H9 (cell line): ENCODE measurements around the gene DUS2. TPM values are rescaled to one million over a fixed set of nuclear protein-coding genes. Genes with fewer than 3 reads are reported as not detected.
A peak's percentile ranks its signal among the peaks of the same experiment; 100 is the strongest.
"Not testable (repeated sequence)": the region's sequence is repeated elsewhere in the genome, so short reads cannot be mapped to it uniquely, and the experiment has no call there.

Experiments used
- DNase-seq: peaks from one replicate; pipeline ENCODE4 v3.0.0-alpha.2; 2017
- H2AFZ ChIP-seq: one replicate; pipeline ENCODE4 v1.6.1; 2013; ENCODE audit warnings: mild to moderate bottlenecking, low read length, control low read depth, moderate library complexity
- H2AK5ac ChIP-seq: 2 replicates; pipeline ENCODE4 v1.6.1; 2013; ENCODE audit warnings: low read length, control low read depth, mixed read lengths; ENCODE audit not compliant: insufficient read length
- H2BK120ac ChIP-seq: one replicate; pipeline ENCODE4 v1.6.1; 2013; ENCODE audit warnings: low read depth, mild to moderate bottlenecking, low read length, control low read depth, inconsistent platforms; ENCODE audit not compliant: poor library complexity, severe bottlenecking
- H2BK12ac ChIP-seq: 2 replicates; pipeline ENCODE4 v1.6.1; 2013; ENCODE audit warnings: low read length, control low read depth, mixed read lengths, low read depth; ENCODE audit not compliant: insufficient read length
- H2BK15ac ChIP-seq: 2 replicates; pipeline ENCODE4 v1.6.1; 2013; ENCODE audit warnings: low read depth, low read length, control low read depth
- H2BK20ac ChIP-seq: one replicate; pipeline ENCODE4 v1.6.1; 2013; ENCODE audit warnings: low read depth, mild to moderate bottlenecking, low read length, control low read depth, inconsistent platforms; ENCODE audit not compliant: poor library complexity, severe bottlenecking
- H2BK5ac ChIP-seq: 2 replicates; pipeline ENCODE4 v1.6.1; 2013; ENCODE audit warnings: low read length, control low read depth, mixed read lengths; ENCODE audit not compliant: insufficient read length
- H3K14ac ChIP-seq: 2 replicates; pipeline ENCODE4 v1.6.1; 2013; ENCODE audit warnings: low read length, control low read depth; ENCODE audit not compliant: insufficient read depth
- H3K18ac ChIP-seq: 2 replicates; pipeline ENCODE4 v1.6.1; 2013; ENCODE audit warnings: low read depth, mild to moderate bottlenecking, mixed read lengths, low read length, control low read depth; ENCODE audit not compliant: insufficient read length
- H3K23ac ChIP-seq: 2 replicates; pipeline ENCODE4 v1.6.1; 2013; ENCODE audit warnings: low read length, control low read depth, mixed read lengths, low read depth; ENCODE audit not compliant: insufficient read length
- H3K23me2 ChIP-seq: 2 replicates; pipeline ENCODE4 v1.6.1; 2013; ENCODE audit warnings: low read depth, mild to moderate bottlenecking, mixed read lengths, low read length, control low read depth; ENCODE audit not compliant: insufficient read length, poor library complexity, severe bottlenecking
- H3K27ac ChIP-seq: 2 replicates; pipeline ENCODE4 v1.5.1; 2013; ENCODE audit warnings: low read length, control low read depth, mixed read lengths, low read depth; ENCODE audit not compliant: insufficient read length
- H3K27me3 ChIP-seq: 2 replicates; pipeline ENCODE4 v1.6.1; 2013; ENCODE audit warnings: low read length, control low read depth, inconsistent platforms; ENCODE audit not compliant: insufficient read depth
- H3K4ac ChIP-seq: 2 replicates; pipeline ENCODE4 v1.6.1; 2013; ENCODE audit warnings: low read depth, mild to moderate bottlenecking, control low read depth, inconsistent platforms, low read length, moderate library complexity
- H3K4me1 ChIP-seq: 2 replicates; pipeline ENCODE4 v1.6.1; 2013; ENCODE audit warnings: low read length, control low read depth, inconsistent platforms; ENCODE audit not compliant: insufficient read depth
- H3K4me2 ChIP-seq: 2 replicates; pipeline ENCODE4 v1.6.1; 2013; ENCODE audit warnings: low read length, control low read depth, mixed read lengths; ENCODE audit not compliant: insufficient read length, insufficient read depth
- H3K56ac ChIP-seq: 2 replicates; pipeline ENCODE4 v1.6.1; 2013; ENCODE audit warnings: low read depth, mild to moderate bottlenecking, mixed read lengths, low read length, control low read depth; ENCODE audit not compliant: insufficient read length
- H3K79me1 ChIP-seq: 2 replicates; pipeline ENCODE4 v1.6.1; 2013; ENCODE audit warnings: low read depth, mild to moderate bottlenecking, moderate library complexity, low read length, control low read depth, inconsistent platforms; ENCODE audit not compliant: insufficient read depth, poor library complexity, severe bottlenecking
- H3K79me2 ChIP-seq: 2 replicates; pipeline ENCODE4 v1.6.1; 2013; ENCODE audit warnings: low read length, control low read depth, inconsistent platforms; ENCODE audit not compliant: insufficient read depth
- H3K9ac ChIP-seq: 2 replicates; pipeline ENCODE4 v1.6.1; 2013; ENCODE audit warnings: low read length, control low read depth, mixed read lengths; ENCODE audit not compliant: insufficient read length; ENCODE audit errors: extremely low read depth
- H3K9me3 ChIP-seq: one replicate; pipeline ENCODE4 v1.6.1; 2013; ENCODE audit warnings: low read depth, low read length, inconsistent platforms; ENCODE audit not compliant: control insufficient read depth
- H3T11ph ChIP-seq: one replicate; pipeline ENCODE4 v1.6.1; 2013; ENCODE audit warnings: mild to moderate bottlenecking, low read length, control low read depth, inconsistent platforms
- H4K20me1 ChIP-seq: one replicate; pipeline ENCODE4 v1.6.1; 2013; ENCODE audit not compliant: control insufficient read depth, insufficient read length, insufficient read depth
- H4K5ac ChIP-seq: 2 replicates; pipeline ENCODE4 v1.6.1; 2013; ENCODE audit warnings: low read depth, mild to moderate bottlenecking, mixed read lengths, low read length, control low read depth; ENCODE audit not compliant: insufficient read length
- H4K8ac ChIP-seq: replicated peaks from 2 replicates; pipeline ENCODE4 v1.6.1; 2013; ENCODE audit warnings: low read length, control low read depth, mixed read lengths, low read depth; ENCODE audit not compliant: insufficient read length
- H4K91ac ChIP-seq: 2 replicates; pipeline ENCODE4 v1.6.1; 2013; ENCODE audit warnings: low read depth, mild to moderate bottlenecking, moderate library complexity, mixed read lengths, low read length, control low read depth; ENCODE audit not compliant: insufficient read length
- H3K27ac Mint-ChIP-seq, 3 experiments: 2 replicates in 2 of 3; 3 replicates in 1 of 3; pipeline ENCODE4 v1.8.0; 2020 to 2021; ENCODE audit warnings: mixed read lengths in 3 of 3, mild to moderate bottlenecking in 1 of 3, moderate library complexity in 1 of 3
- H3K27me3 Mint-ChIP-seq: 2 replicates; pipeline ENCODE4 v1.8.0; 2021; ENCODE audit warnings: low read depth, mild to moderate bottlenecking, moderate library complexity, mixed read lengths
- H3K36me3 Mint-ChIP-seq, 3 experiments: 2 replicates in 2 of 3; 3 replicates in 1 of 3; pipeline ENCODE4 v1.8.0; 2020 to 2021; ENCODE audit warnings: low read depth in 3 of 3, mixed read lengths in 3 of 3; ENCODE audit not compliant: insufficient read depth in 1 of 3
- H3K4me1 Mint-ChIP-seq, 2 experiments: 2 replicates each; pipeline ENCODE4 v1.8.0; 2020; ENCODE audit warnings: mixed read lengths in 2 of 2
- H3K4me3 Mint-ChIP-seq, 2 experiments: 2 replicates in 1 of 2; 3 replicates in 1 of 2; pipeline ENCODE4 v1.8.0; 2020 to 2021; ENCODE audit warnings: mild to moderate bottlenecking in 2 of 2, mixed read lengths in 2 of 2, moderate library complexity in 1 of 2
- H3K9me3 Mint-ChIP-seq, 2 experiments: 2 replicates in 1 of 2; 3 replicates in 1 of 2; pipeline ENCODE4 v1.8.0; 2020; ENCODE audit warnings: mild to moderate bottlenecking in 2 of 2, mixed read lengths in 2 of 2, moderate library complexity in 1 of 2
- WGBS: extraction: QIAGEN DNeasy Blood & Tissue Kit; methylation state at CpG from one replicate; pipeline ENCODE4 v1.1.7; 2013; ENCODE audit warnings: missing lambda C conversion rate, low lambda C conversion rate, mixed read lengths; ENCODE audit not compliant: insufficient read length; ENCODE audit errors: extremely low coverage; 5-methylcytosine and 5-hydroxymethylcytosine counted together
- total RNA-seq: library from RNA; stranded (reverse); gene quantifications from 2 replicates; pipeline ENCODE4 v1.2.1, GENCODE V29; 2021
- TF ChIP-seq, protein P1 (sequence below): fragments of 200-600 bp; sonication (generic); conservative IDR thresholded peaks from 3 replicates; pipeline ENCODE4 v1.8.0; 2021; ENCODE audit warnings: antibody characterized with exemption, mild to moderate bottlenecking

The DUS2 gene
- total RNA-seq, 1 experiment from 2014 or later = 28.5 TPM

DNA sequence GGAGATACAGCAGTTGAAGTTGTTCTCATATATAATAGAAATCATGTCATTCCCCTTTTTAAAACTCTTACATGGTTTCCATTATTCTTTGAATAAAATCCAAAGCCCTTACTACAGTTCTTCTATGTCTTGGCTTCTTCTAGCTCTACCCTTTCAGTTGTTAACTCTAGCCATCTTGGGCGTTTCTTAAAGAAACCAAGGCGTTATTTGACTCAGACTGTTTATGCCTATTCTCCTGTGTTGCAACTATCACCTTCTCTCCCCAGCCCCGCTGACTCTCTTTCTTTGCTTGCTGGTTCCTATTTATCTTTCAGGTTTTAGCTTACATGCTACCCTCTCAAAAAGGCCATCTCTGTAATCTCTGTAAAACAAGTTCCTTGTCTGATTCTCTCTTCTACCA lies 94.8 kb downstream of the DUS2 start:
- H3K27ac ChIP-seq = no peak overlapping the region
- no peaks in the 10 kb centered on the region; the same call in 1 of the 2 replicates for H3K4me1 ChIP-seq
- no peak overlapping the region for H3K56ac ChIP-seq
- no peak overlapping the region for H2BK120ac ChIP-seq
- H3K36me3 Mint-ChIP-seq = peaks cover 0 to 4% (median 2%) of the 10 kb centered on the region in 3 experiments; a peak in 2 of 7 replicates
- no peak overlapping the region for H3K18ac ChIP-seq
- no peak overlapping the region for H2BK12ac ChIP-seq
- H3K27ac Mint-ChIP-seq = peak overlapping the region in 2 of 3 experiments; percentile 14 to 21; a peak in 2 of 7 replicates
- H2BK20ac ChIP-seq = no peak overlapping the region
- H3T11ph ChIP-seq = no peak overlapping the region
- no peak overlapping the region for H3K23ac ChIP-seq
- H2BK15ac ChIP-seq = no peak overlapping the region
- peaks cover 8% of the 10 kb centered on the region; the same call in 1 of the 2 replicates for H3K79me2 ChIP-seq
- no peak overlapping the region for H3K4ac ChIP-seq
- no peak overlapping the region for H2BK5ac ChIP-seq
- H3K9me3 Mint-ChIP-seq = no peaks in the 10 kb centered on the region; a peak in 1 of 5 replicates
- no peak overlapping the region for H2AFZ ChIP-seq
- no peak overlapping the region for H4K8ac ChIP-seq
- no peak overlapping the region for H4K5ac ChIP-seq
- H3K23me2 ChIP-seq = no peaks in the 10 kb centered on the region
- H3K27me3 Mint-ChIP-seq = no peaks in the 10 kb centered on the region
- H3K4me1 Mint-ChIP-seq = no peaks in the 10 kb centered on the region; a peak in 2 of 4 replicates
- no peaks in the 10 kb centered on the region for H3K9me3 ChIP-seq
- TF ChIP-seq, protein P1, sequence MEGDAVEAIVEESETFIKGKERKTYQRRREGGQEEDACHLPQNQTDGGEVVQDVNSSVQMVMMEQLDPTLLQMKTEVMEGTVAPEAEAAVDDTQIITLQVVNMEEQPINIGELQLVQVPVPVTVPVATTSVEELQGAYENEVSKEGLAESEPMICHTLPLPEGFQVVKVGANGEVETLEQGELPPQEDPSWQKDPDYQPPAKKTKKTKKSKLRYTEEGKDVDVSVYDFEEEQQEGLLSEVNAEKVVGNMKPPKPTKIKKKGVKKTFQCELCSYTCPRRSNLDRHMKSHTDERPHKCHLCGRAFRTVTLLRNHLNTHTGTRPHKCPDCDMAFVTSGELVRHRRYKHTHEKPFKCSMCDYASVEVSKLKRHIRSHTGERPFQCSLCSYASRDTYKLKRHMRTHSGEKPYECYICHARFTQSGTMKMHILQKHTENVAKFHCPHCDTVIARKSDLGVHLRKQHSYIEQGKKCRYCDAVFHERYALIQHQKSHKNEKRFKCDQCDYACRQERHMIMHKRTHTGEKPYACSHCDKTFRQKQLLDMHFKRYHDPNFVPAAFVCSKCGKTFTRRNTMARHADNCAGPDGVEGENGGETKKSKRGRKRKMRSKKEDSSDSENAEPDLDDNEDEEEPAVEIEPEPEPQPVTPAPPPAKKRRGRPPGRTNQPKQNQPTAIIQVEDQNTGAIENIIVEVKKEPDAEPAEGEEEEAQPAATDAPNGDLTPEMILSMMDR = no peak
- H2AK5ac ChIP-seq = no peak overlapping the region
- H3K14ac ChIP-seq = no peak overlapping the region
- no peak overlapping the region for H3K4me3 Mint-ChIP-seq
- H3K9ac ChIP-seq = no peak overlapping the region
- DNase-seq = no peak
- H3K79me1 ChIP-seq = peaks cover 7% of the 10 kb centered on the region
- no peak overlapping the region for H4K91ac ChIP-seq
- no peak overlapping the region for H3K4me2 ChIP-seq
- WGBS = no CpG with 5 or more reads among the region's 3 CpGs
- H3K27me3 ChIP-seq = no peaks in the 10 kb centered on the region; the same call in 1 of the 2 replicates
- no peaks in the 10 kb centered on the region for H4K20me1 ChIP-seq

DNA sequence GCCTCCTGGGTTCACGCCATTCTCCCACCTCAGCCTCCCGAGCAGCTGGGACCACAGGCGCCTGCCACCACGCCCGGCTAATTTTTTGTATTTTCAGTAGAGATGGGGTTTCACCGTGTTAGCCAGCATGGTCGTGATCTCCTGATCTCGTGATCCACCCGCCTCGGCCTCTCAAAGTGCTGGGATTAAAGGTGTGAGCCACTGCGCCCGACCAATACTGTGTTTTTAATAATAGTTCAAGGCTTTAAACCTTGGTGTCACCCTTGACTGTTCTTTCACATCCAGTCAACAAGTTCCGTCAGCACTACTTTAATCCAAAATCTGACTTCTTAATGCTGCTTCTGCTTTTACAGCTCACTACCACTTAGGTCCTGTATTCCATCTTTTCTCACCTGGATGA lies 95.9 kb downstream of the DUS2 start:
- H2BK12ac ChIP-seq, H3K36me3 Mint-ChIP-seq, H3K9me3 Mint-ChIP-seq, H3K4me1 ChIP-seq, H3K27ac Mint-ChIP-seq, H2BK15ac ChIP-seq, H3K56ac ChIP-seq, H4K5ac ChIP-seq, H3K23ac ChIP-seq, H3K14ac ChIP-seq, H3K9ac ChIP-seq, H3K4me2 ChIP-seq, H2BK5ac ChIP-seq, H4K8ac ChIP-seq, H3K27me3 ChIP-seq, H3K4ac ChIP-seq, H3K79me2 ChIP-seq, H4K91ac ChIP-seq, H3K18ac ChIP-seq, H3K4me1 Mint-ChIP-seq, H3K9me3 ChIP-seq, H2BK120ac ChIP-seq, H3K79me1 ChIP-seq, H3T11ph ChIP-seq, H3K27me3 Mint-ChIP-seq, H2AK5ac ChIP-seq, H2AFZ ChIP-seq, H3K27ac ChIP-seq, H2BK20ac ChIP-seq, DNase-seq, H3K4me3 Mint-ChIP-seq, H4K20me1 ChIP-seq, H3K23me2 ChIP-seq: not testable (repeated sequence)
- WGBS = no CpG with 5 or more reads among the region's 13 CpGs
